Measurements from ENCODE around the gene TSPAN2.

The TSPAN2 gene

GRCh38 chr1:115090540-115090939 is 1.2 kb upstream of the TSPAN2 start:
- H3K27me3 ChIP-seq (ENCODE audit: low read depth, low read length): no peaks in the 10 kb centered on the region
- H3K36me3 ChIP-seq (replicated peaks; ENCODE audit: low read depth, low read length): no peaks in the 10 kb centered on the region
- H3K4me1 ChIP-seq (ENCODE audit: low read length): no peaks in the 10 kb centered on the region
- no peaks in the 10 kb centered on the region for H4K20me1 ChIP-seq (ENCODE audit: insufficient read depth, low read length)
- no peak overlapping the region for H2AFZ ChIP-seq (ENCODE audit: low read depth, low read length)
- H3K9me3 ChIP-seq (ENCODE audit: insufficient read depth, low read length): no peaks in the 10 kb centered on the region
- no peaks in the 10 kb centered on the region for H3K79me2 ChIP-seq (ENCODE audit: low read length)
- TF ChIP-seq CTCF (IDR thresholded peaks at IDR 0.05; ENCODE audit: low read depth, low read length) (no peak), EZH2phosphoT487 (IDR thresholded peaks at IDR 0.05; ENCODE audit: low read depth) (no peak)
- no peak overlapping the region for H3K4me2 ChIP-seq (ENCODE audit: low read length)
- no peak overlapping the region for H3K4me3 ChIP-seq (ENCODE audit: low read length)
- no peak overlapping the region for H3K27ac ChIP-seq (ENCODE audit: low read length)
- no peak overlapping the region for H3K9ac ChIP-seq (ENCODE audit: low read length)

GRCh38 chr1:115090186-115090490 is 835 bp upstream of the TSPAN2 start:
- H3K4me3 ChIP-seq (ENCODE audit: low read length): no peak overlapping the region
- no peak overlapping the region for H3K9ac ChIP-seq (ENCODE audit: low read length)
- no peak overlapping the region for H2AFZ ChIP-seq (ENCODE audit: low read depth, low read length)
- H3K27me3 ChIP-seq (ENCODE audit: low read depth, low read length): no peaks in the 10 kb centered on the region
- no peak overlapping the region for H3K4me2 ChIP-seq (ENCODE audit: low read length)
- H4K20me1 ChIP-seq (ENCODE audit: insufficient read depth, low read length): no peaks in the 10 kb centered on the region
- no peak overlapping the region for H3K27ac ChIP-seq (ENCODE audit: low read length)
- no peaks in the 10 kb centered on the region for H3K79me2 ChIP-seq (ENCODE audit: low read length)
- TF ChIP-seq EZH2phosphoT487 (IDR thresholded peaks at IDR 0.05; ENCODE audit: low read depth): no peak
- TF ChIP-seq CTCF (IDR thresholded peaks at IDR 0.05; ENCODE audit: low read depth, low read length): no peak
- no peaks in the 10 kb centered on the region for H3K36me3 ChIP-seq (replicated peaks; ENCODE audit: low read depth, low read length)
- H3K4me1 ChIP-seq (ENCODE audit: low read length): no peaks in the 10 kb centered on the region
- no peaks in the 10 kb centered on the region for H3K9me3 ChIP-seq (ENCODE audit: insufficient read depth, low read length)

GRCh38 chr1:115088871-115089419 is 358 bp downstream of the TSPAN2 start:
- Histone ChIP-seq H3K79me2 (ENCODE audit: low read length) (no peaks in the 10 kb centered on the region), H4K20me1 (ENCODE audit: insufficient read depth, low read length) (no peaks in the 10 kb centered on the region), H3K4me3 (ENCODE audit: low read length) (no peak overlapping the region), H3K36me3 (replicated peaks; ENCODE audit: low read depth, low read length) (no peaks in the 10 kb centered on the region), H3K9me3 (ENCODE audit: insufficient read depth, low read length) (no peaks in the 10 kb centered on the region), H2AFZ (ENCODE audit: low read depth, low read length) (no peak overlapping the region), H3K4me2 (ENCODE audit: low read length) (no peak overlapping the region), H3K9ac (ENCODE audit: low read length) (no peak overlapping the region), H3K27me3 (ENCODE audit: low read depth, low read length) (no peaks in the 10 kb centered on the region), H3K4me1 (ENCODE audit: low read length) (no peaks in the 10 kb centered on the region), H3K27ac (ENCODE audit: low read length) (no peak overlapping the region)
- TF ChIP-seq EZH2phosphoT487 (IDR thresholded peaks at IDR 0.05; ENCODE audit: low read depth): no peak
- TF ChIP-seq CTCF (IDR thresholded peaks at IDR 0.05; ENCODE audit: low read depth, low read length): no peak

- Histone ChIP-seq H3K4me1 (ENCODE audit: low read length) (no peaks in the 10 kb centered on the region), H3K27me3 (ENCODE audit: low read depth, low read length) (no peaks in the 10 kb centered on the region), H3K27ac (ENCODE audit: low read length) (no peak overlapping the region), H4K20me1 (ENCODE audit: insufficient read depth, low read length) (no peaks in the 10 kb centered on the region), H3K4me2 (ENCODE audit: low read length) (no peak overlapping the region), H2AFZ (ENCODE audit: low read depth, low read length) (no peak overlapping the region), H3K9ac (ENCODE audit: low read length) (no peak overlapping the region), H3K36me3 (replicated peaks; ENCODE audit: low read depth, low read length) (no peaks in the 10 kb centered on the region), H3K4me3 (ENCODE audit: low read length) (no peak overlapping the region), H3K9me3 (ENCODE audit: insufficient read depth, low read length) (no peaks in the 10 kb centered on the region), H3K79me2 (ENCODE audit: low read length) (no peaks in the 10 kb centered on the region)
- TF ChIP-seq CTCF (IDR thresholded peaks at IDR 0.05; ENCODE audit: low read depth, low read length) (no peak), EZH2phosphoT487 (IDR thresholded peaks at IDR 0.05; ENCODE audit: low read depth) (no peak)
These were observed 1.1 kb downstream of the TSPAN2 start for GRCh38 chr1:115088115-115088778.

All from OCI-LY3 (cell line).